K562 (cell line): ENCODE results near the gene DCST1. TPM values are rescaled to one million over a fixed set of nuclear protein-coding genes. Genes with fewer than 3 reads are reported as not detected.

ENCODE experiments used
- ATF7 ChIP-seq: fragments of 450-650 bp; IDR thresholded peaks from 2 replicates; pipeline ENCODE4 v1.7.1; 2014; ENCODE audit warnings: mild to moderate bottlenecking, moderate library complexity
- CREB1 ChIP-seq, 2 experiments: sonication (generic) in 1 of 2; formaldehyde crosslinking in 1 of 2; IDR thresholded peaks; 2 replicates each; pipeline versions ENCODE4 v1.6.1 to v1.8.0; 2012 to 2022; ENCODE audit warnings: inconsistent platforms in 1 of 2, mild to moderate bottlenecking in 1 of 2, missing genetic modification reagents in 1 of 2, moderate library complexity in 1 of 2
- HNRNPL ChIP-seq: fragments of 200-400 bp; formaldehyde crosslinking; IDR thresholded peaks from 2 replicates; pipeline ENCODE4 v1.6.1; 2017; ENCODE audit warnings: low read depth, mild to moderate bottlenecking, low read length
- KLF1 ChIP-seq: fragments of 450-650 bp; IDR thresholded peaks from 2 replicates; pipeline ENCODE4 v1.6.1; 2016; ENCODE audit warnings: missing genetic modification characterization, missing compliant biosample characterization
- KLF10 ChIP-seq: fragments of 250-450 bp; sonication (Bioruptor Pico); IDR thresholded peaks from 2 replicates; pipeline ENCODE4 v1.6.1; 2021; ENCODE audit warnings: matching md5 sums
- MTA3 ChIP-seq: fragments of 450-650 bp; formaldehyde crosslinking; IDR thresholded peaks from 2 replicates; pipeline ENCODE4 v1.6.1; 2017; ENCODE audit warnings: mild to moderate bottlenecking, borderline replicate concordance
- NCOR1 ChIP-seq: fragments of 450-650 bp; IDR thresholded peaks from 2 replicates; pipeline ENCODE4 v1.6.1; 2016; ENCODE audit warnings: mild to moderate bottlenecking, moderate library complexity
- PCBP2 ChIP-seq: fragments of 200-400 bp; formaldehyde crosslinking; IDR thresholded peaks from 2 replicates; pipeline ENCODE4 v1.6.1; 2018; ENCODE audit warnings: low read length, low read depth, mild to moderate bottlenecking, moderate library complexity; ENCODE audit not compliant: poor library complexity, severe bottlenecking
- RBFOX2 ChIP-seq: fragments of 200-400 bp; formaldehyde crosslinking; IDR thresholded peaks from 2 replicates; pipeline ENCODE4 v1.6.1; 2017; ENCODE audit warnings: low read depth, mild to moderate bottlenecking, low read length, moderate library complexity
- U2AF1 ChIP-seq: fragments of 200-400 bp; formaldehyde crosslinking; optimal IDR thresholded peaks from 2 replicates; pipeline ENCODE3; 2017; ENCODE audit warnings: mild to moderate bottlenecking, low read depth, low read length, moderate library complexity
- ZC3H8 ChIP-seq: fragments of 450-650 bp; IDR thresholded peaks from 2 replicates; pipeline ENCODE4 v1.6.1; 2017
- ZNF175 ChIP-seq: fragments of 200-800 bp; sonication (Bioruptor generic); IDR thresholded peaks from 2 replicates; pipeline ENCODE4 v1.6.1; 2016; ENCODE audit warnings: low read depth, mild to moderate bottlenecking, missing genetic modification characterization, missing compliant biosample characterization
- ZNF311 ChIP-seq: fragments of 250-450 bp; sonication (Bioruptor Pico); IDR thresholded peaks from 2 replicates; pipeline ENCODE4 v1.4.0; 2020; ENCODE audit warnings: mild to moderate bottlenecking, moderate library complexity
- ZNF717 ChIP-seq: fragments of 250-450 bp; sonication (Bioruptor Pico); IDR thresholded peaks from 2 replicates; pipeline ENCODE4 v1.5.0; 2021
- polyA plus RNA-seq, 8 experiments: library from polyadenylated mRNA; depleted of rRNA in 4 of 8; stranded (reverse) in 5 of 8; unstranded in 3 of 8; fragments of >200 nt; fragmentation: Nextera tagmentation in 2 of 8; fragmentation: Illumina TruSeq in 1 of 8; extraction: Ambion mirVana in 2 of 8; extraction: Trizol in 1 of 8; gene quantifications; 2 replicates each; pipeline versions ENCODE4 v1.2.1 to v1.2.3, GENCODE V29; 2011 to 2014; ENCODE audit warnings: inconsistent platforms in 1 of 8, missing spikeins in 1 of 8
- total RNA-seq, 7 experiments: library from RNA; depleted of rRNA in 6 of 7; stranded (reverse); fragments of >200 nt in 6 of 7; fragmentation: Illumina TruSeq in 2 of 7; extraction: Trizol in 2 of 7; gene quantifications; 2 replicates each; pipeline versions ENCODE4 v1.2.1 to v1.2.3, GENCODE V29; 2011 to 2021; ENCODE audit warnings: low replicate concordance in 1 of 7
- TF ChIP-seq, protein P1 (sequence below), 2 experiments: fragments of 450-650 bp in 1 of 2; sonication (generic) in 1 of 2; formaldehyde crosslinking in 1 of 2; IDR thresholded peaks in 1 of 2; conservative IDR thresholded peaks in 1 of 2; 2 replicates each; pipeline versions ENCODE4 v1.6.1 to v1.8.1; 2016 to 2023; ENCODE audit warnings: mild to moderate bottlenecking in 2 of 2, moderate library complexity in 2 of 2, inconsistent platforms in 1 of 2, missing genetic modification reagents in 1 of 2
- TF ChIP-seq, protein P2 (sequence below): fragments of 200-800 bp; sonication (Bioruptor generic); IDR thresholded peaks from 2 replicates; pipeline ENCODE4 v1.6.1; 2016; ENCODE audit warnings: missing genetic modification characterization, missing compliant biosample characterization
- TF ChIP-seq, protein P3 (sequence below): fragments of 250-450 bp; sonication (Bioruptor Pico); IDR thresholded peaks from 2 replicates; pipeline ENCODE4 v1.8.0; 2022; ENCODE audit warnings: inconsistent platforms

Gene DCST1
- total and polyA plus RNA-seq, 9 of the 15 experiments (the other 6 are each of a cell fraction or from before 2014, with no cell fraction given): not detected

DNA sequence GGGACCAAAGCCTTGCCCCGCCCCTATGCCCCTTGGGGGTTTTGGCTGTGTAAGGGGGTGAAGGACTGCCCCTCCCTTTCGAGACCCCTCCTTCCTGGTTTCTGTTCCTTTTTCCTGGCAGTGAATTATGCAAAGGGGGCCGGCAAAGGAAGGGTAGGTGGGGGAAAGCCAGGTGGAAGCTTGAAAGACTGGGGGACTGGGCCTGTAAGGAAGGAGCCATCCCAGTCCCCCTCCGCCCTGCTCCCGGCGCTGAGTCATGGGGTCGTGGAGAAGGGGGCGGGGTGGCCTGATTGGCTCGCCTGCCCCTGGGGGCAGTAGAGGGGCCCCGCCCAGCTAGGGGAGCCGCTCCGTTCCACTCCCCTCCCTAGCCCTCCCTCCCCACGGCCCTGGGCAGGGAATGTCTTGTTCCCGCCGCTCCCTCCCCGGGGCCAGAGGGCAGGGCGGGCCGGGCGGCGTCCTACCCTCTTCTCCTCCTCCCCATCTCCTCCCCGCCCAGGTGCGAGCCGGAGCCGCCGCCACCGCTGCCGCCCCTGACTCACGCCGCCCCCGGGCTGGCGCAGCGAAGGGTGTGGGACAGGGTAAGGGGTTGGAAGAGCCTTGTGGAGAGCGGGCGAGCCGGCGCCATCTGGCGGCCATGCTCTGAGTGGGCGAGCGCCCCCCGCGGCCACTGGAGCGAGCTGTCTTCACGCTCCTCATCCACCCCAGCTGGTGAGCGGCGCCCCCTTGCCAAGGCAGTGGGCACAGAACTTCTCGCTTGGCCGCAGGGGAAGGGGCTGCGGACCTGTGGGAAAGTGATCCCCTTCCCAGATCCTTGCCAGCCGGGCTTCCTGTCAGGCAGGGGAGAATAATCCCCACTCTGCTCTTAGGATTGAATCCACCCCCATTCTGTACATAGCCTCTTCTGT, 16.3 kb upstream of the DCST1 start (continued):
- TF ChIP-seq, protein P1, sequence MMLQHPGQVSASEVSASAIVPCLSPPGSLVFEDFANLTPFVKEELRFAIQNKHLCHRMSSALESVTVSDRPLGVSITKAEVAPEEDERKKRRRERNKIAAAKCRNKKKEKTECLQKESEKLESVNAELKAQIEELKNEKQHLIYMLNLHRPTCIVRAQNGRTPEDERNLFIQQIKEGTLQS (IDR thresholded peaks at IDR 0.05): peak; percentile 68
- TF ChIP-seq, protein P1 (CRISPR knock-in tag; conservative IDR thresholded peaks at IDR 0.05): 0 out of 2 replicates have a peak, but pooled peaks have one; percentile 58
- TF ChIP-seq MTA3 (peak; percentile 97), RBFOX2 (peak; percentile 81), ZNF175 (CRISPR knock-in tag) (no peak), NCOR1 (peak; percentile 67), U2AF1 (peak; percentile 82), KLF10 (CRISPR knock-in tag) (no peak), ZNF717 (CRISPR knock-in tag) (no peak), HNRNPL (peak; percentile 99), ZNF311 (CRISPR knock-in tag) (no peak), CREB1 (IDR thresholded peaks at IDR 0.05) (peak; percentile 39), CREB1 (CRISPR knock-in tag; IDR thresholded peaks at IDR 0.05) (peak; percentile 70), PCBP2 (no peak), ATF7 (peak; percentile 82), KLF1 (no peak; the same call in 1 of the 2 replicates), ZC3H8 (no peak)
- TF ChIP-seq, protein P2, sequence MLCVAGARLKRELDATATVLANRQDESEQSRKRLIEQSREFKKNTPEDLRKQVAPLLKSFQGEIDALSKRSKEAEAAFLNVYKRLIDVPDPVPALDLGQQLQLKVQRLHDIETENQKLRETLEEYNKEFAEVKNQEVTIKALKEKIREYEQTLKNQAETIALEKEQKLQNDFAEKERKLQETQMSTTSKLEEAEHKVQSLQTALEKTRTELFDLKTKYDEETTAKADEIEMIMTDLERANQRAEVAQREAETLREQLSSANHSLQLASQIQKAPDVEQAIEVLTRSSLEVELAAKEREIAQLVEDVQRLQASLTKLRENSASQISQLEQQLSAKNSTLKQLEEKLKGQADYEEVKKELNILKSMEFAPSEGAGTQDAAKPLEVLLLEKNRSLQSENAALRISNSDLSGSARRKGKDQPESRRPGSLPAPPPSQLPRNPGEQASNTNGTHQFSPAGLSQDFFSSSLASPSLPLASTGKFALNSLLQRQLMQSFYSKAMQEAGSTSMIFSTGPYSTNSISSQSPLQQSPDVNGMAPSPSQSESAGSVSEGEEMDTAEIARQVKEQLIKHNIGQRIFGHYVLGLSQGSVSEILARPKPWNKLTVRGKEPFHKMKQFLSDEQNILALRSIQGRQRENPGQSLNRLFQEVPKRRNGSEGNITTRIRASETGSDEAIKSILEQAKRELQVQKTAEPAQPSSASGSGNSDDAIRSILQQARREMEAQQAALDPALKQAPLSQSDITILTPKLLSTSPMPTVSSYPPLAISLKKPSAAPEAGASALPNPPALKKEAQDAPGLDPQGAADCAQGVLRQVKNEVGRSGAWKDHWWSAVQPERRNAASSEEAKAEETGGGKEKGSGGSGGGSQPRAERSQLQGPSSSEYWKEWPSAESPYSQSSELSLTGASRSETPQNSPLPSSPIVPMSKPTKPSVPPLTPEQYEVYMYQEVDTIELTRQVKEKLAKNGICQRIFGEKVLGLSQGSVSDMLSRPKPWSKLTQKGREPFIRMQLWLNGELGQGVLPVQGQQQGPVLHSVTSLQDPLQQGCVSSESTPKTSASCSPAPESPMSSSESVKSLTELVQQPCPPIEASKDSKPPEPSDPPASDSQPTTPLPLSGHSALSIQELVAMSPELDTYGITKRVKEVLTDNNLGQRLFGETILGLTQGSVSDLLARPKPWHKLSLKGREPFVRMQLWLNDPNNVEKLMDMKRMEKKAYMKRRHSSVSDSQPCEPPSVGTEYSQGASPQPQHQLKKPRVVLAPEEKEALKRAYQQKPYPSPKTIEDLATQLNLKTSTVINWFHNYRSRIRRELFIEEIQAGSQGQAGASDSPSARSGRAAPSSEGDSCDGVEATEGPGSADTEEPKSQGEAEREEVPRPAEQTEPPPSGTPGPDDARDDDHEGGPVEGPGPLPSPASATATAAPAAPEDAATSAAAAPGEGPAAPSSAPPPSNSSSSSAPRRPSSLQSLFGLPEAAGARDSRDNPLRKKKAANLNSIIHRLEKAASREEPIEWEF (CRISPR knock-in tag): no peak
- TF ChIP-seq, protein P3, sequence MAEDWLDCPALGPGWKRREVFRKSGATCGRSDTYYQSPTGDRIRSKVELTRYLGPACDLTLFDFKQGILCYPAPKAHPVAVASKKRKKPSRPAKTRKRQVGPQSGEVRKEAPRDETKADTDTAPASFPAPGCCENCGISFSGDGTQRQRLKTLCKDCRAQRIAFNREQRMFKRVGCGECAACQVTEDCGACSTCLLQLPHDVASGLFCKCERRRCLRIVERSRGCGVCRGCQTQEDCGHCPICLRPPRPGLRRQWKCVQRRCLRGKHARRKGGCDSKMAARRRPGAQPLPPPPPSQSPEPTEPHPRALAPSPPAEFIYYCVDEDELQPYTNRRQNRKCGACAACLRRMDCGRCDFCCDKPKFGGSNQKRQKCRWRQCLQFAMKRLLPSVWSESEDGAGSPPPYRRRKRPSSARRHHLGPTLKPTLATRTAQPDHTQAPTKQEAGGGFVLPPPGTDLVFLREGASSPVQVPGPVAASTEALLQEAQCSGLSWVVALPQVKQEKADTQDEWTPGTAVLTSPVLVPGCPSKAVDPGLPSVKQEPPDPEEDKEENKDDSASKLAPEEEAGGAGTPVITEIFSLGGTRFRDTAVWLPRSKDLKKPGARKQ (CRISPR knock-in tag): no peak
